G401.6 (cell line): ENCODE data around the gene IL1R1.

ENCODE experiments used
- FAIRE-seq: peaks from 2 replicates; lab custom pipeline; 2012; peaks lifted over from hg19 to GRCh38; lab: Jason Lieb, UNC

The IL1R1 gene

GRCh38 chr2:102208774-102209173 is 66.2 kb downstream of the IL1R1 start:
- FAIRE-seq: no peak

DNA sequence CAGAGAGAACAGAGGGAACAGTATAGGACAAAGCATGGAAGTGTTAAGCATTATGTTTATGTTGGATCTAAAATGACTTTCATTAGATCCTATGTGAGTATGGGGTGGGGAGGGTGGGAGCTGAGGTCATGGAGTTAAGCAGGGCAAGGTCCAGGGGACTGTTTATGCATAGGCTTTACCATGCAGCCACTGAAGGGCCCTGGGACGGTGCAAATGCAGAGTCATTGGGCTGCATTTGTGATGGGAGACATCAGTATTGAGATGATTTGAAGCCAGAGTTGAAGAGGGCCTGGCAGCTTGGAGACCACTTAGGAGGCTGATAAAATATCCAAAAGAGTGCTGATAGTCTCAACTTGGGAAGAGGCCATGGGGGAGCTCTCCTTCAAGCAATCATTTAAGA is 66.9 kb downstream of the IL1R1 start:
- no peak for FAIRE-seq

DNA sequence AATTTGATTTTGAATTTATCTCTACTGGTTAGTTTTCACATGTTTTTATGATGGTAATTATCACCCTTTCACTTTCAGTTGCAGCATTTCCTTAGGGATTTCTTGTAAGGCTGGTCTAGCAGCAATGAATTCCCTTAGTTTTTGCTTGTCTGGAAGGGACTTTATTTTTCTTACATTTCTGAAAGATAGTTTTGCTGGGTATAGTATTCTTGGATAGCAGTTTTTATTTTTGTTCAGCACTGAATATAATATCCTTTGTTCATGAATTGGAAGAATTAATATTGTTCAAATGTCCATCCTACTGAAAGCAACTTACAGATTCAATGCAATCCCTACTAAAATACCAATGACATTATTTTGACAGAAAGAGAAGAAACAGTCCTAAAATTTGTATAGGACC is 74.5 kb downstream of the IL1R1 start:
- no peak for FAIRE-seq

GRCh38 chr2:102224824-102225739 is 82.5 kb downstream of the IL1R1 start:
- FAIRE-seq: no peak

- FAIRE-seq: no peak
Measured at GRCh38 chr2:102226171-102226570, 83.6 kb downstream of the IL1R1 start.

DNA sequence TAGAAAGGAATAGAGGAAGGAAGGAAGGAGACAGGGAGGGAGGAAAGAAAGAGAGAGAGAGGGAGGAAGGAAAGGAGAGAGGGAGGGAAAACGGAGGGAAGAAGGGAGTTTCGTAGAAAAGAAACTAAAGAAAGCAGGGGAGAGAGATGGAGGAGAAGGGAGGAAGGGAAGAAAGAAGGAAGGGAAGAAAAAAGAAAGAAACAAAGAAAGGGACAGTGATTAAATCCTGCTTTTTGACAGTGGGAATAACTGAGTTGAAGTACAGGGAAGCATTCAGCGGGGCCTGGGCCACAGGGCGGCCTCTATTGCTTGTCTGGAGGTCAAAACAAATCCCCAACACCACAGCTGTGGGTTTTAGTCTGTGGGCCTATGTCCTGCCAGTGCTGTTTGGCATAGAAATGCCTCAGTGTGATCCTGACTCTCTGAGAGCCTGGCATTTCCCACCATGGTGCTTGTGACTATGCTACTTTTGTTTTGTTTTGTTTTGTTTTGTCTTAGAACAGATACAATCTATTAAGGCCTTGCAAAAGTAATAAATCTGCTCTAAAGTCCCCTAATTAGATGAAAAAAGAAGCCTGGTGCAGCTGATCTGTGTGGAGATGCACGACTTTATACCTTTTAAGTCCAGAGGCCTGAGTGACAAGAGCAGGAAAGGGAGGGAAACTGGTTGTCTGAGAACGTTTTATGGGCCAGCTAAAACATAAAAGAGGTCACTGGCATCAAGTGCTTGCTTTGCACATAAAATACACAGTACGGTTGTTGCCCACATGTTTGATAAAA is 84.3 kb downstream of the IL1R1 start:
- FAIRE-seq: no peak

DNA sequence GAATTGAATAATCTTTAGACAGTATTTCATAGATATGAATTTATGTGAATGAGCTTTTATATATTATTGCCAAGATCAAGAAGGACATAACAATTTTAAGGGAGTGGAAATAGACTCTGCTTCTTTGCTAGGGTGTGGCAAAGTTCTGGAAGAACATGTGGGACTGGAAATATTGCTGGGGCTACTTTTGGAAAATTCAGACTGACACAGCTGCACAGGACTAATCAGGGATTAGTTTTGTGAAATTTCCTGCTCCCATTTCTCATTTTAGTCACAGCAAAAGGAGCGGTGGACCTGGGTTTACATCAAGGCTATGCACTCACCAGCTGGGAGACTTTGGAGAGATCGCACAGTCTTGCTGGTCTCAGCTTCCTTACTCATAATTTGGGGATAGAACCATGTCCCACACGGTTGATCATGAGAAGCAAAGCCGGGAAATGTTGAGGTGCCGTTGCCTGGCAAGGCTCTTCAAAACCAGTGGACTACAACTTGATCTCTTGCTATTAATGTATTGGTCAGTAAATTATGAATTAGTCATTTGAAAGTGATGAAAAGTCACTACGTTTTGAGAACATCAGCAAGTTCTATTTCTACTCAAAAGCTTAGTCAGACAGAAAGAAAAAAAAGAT is 86.7 kb downstream of the IL1R1 start:
- no peak for FAIRE-seq
